H1 (cell line): ENCODE results near the gene RASGRP3. TPM values are rescaled to one million over a fixed set of nuclear protein-coding genes. Genes with fewer than 3 reads are reported as not detected.

Source experiments
- CBX5 ChIP-seq: fragments of 300-800, 300-1000 bp; sonication (generic); IDR thresholded peaks from 2 replicates; pipeline ENCODE4 v1.7.1; 2016; ENCODE audit warnings: antibody characterized with exemption, low read length, low read depth
- CHD7 ChIP-seq: fragments of 300-600 bp; sonication (generic); IDR thresholded peaks from 2 replicates; pipeline ENCODE4 v1.7.1; 2012; ENCODE audit warnings: low read length, moderate library complexity, mild to moderate bottlenecking, inconsistent platforms; ENCODE audit not compliant: insufficient replicate concordance
- CTCF ChIP-seq, 3 experiments: IDR thresholded peaks; 1 replicate in 2 of 3; 2 replicates in 1 of 3; pipeline versions ENCODE4 v1.5.1 to v1.6.1; 2011; ENCODE audit warnings: low read length in 3 of 3, mild to moderate bottlenecking in 3 of 3, inconsistent platforms in 2 of 3, low read depth in 1 of 3, moderate library complexity in 1 of 3; ENCODE audit not compliant: insufficient read depth in 1 of 3; ENCODE audit errors: control extremely low read depth in 1 of 3
- EZH2 ChIP-seq: fragments of 200-600 bp; sonication (generic); IDR thresholded peaks from 2 replicates; pipeline ENCODE4 v1.7.1; 2012; ENCODE audit warnings: low read depth, mild to moderate bottlenecking, moderate library complexity, low read length, inconsistent platforms; ENCODE audit not compliant: severe bottlenecking
- JUN ChIP-seq: IDR thresholded peaks from 2 replicates; pipeline ENCODE4 v1.6.1; 2011; ENCODE audit warnings: low read depth, mild to moderate bottlenecking, improper control_type of control experiment, low read length
- NANOG ChIP-seq: IDR thresholded peaks from 2 replicates; pipeline ENCODE4 v1.6.1; 2011; ENCODE audit warnings: low read length, low read depth, mild to moderate bottlenecking, inconsistent platforms; ENCODE audit not compliant: insufficient read depth, poor library complexity, severe bottlenecking
- RXRA ChIP-seq: IDR thresholded peaks from 2 replicates; pipeline ENCODE4 v1.6.1; 2011; ENCODE audit warnings: low read depth, mild to moderate bottlenecking, low read length, moderate library complexity; ENCODE audit not compliant: insufficient read depth
- SP4 ChIP-seq: IDR thresholded peaks from 2 replicates; pipeline ENCODE4 v1.6.1; 2012; ENCODE audit warnings: low read length, inconsistent platforms
- polyA plus RNA-seq, 7 experiments: library from polyadenylated mRNA; depleted of rRNA in 3 of 7; stranded (reverse) in 5 of 7; unstranded in 2 of 7; fragments of >200 nt in 5 of 7; fragments of 200-250 nt in 2 of 7; gene quantifications; 1 replicate in 5 of 7; 2 replicates in 1 of 7; 4 replicates in 1 of 7; pipeline versions ENCODE4 v1.2.1 to v1.2.3, GENCODE V29; 2011 to 2013; ENCODE audit warnings: missing spikeins in 2 of 7, mixed read lengths in 2 of 7
- total RNA-seq: library from RNA; stranded (reverse); fragmentation: NEBNext Ultra II Directional; extraction: Animal tissue kit (Norgen Biotek cat#: 25700); gene quantifications from 2 replicates; pipeline ENCODE4 v1.2.1, GENCODE V29; 2021

RASGRP3 gene
- total and polyA plus RNA-seq, 2 of the 8 experiments (the other 6 are each of a cell fraction or from before 2014, with no cell fraction given): 0.06 TPM; not detected in 1

DNA sequence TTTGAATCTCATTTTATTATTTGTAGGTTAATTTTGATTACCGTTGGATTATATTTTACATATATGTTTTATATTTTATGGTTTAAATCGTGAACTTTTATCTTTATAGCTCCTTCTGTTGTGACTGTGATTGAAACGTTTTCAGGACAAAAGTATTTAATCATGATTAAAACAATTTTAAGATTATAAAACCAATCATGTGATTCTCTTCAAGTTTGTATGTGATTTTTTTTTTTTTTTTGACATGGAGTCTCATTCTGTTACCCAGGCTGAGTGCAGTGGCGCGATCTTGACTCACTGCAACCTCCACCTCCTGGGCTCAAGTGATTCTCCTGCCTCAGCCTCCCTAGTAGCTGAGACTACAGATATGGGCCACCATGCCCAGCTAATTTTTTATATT lies 7.2 kb upstream of the RASGRP3 start (continued):
- no peak for TF ChIP-seq CHD7
- TF ChIP-seq JUN: no peak
- no peak for TF ChIP-seq CBX5
- no peak for TF ChIP-seq EZH2
- TF ChIP-seq CTCF (IDR thresholded peaks at IDR 0.05; ENCODE audit: control extremely low read depth in 1 of 3, insufficient read depth in 1 of 3, low read depth in 1 of 3, low read length in 3 of 3): no peak
- no peak for TF ChIP-seq SP4
- TF ChIP-seq NANOG: no peak
- no peak for TF ChIP-seq RXRA
